Gastrocnemius medialis (tissue), 4 donors: ENCODE data around the gene ALDH4A1. TPM values are rescaled to one million over a fixed set of nuclear protein-coding genes. Genes with fewer than 3 reads are reported as not detected.

Experiments used
- ATAC-seq, 2 donors: fragments of 150-250 bp; one replicate each; pipeline ENCODE4 v1.9.1; 2016
- DNase-seq, 2 donors: peaks; one replicate each; pipeline ENCODE4 v3.0.0-alpha.2; 2019
- H3K27ac ChIP-seq, 4 donors: fragments of 200-600 bp; sonication (generic); 1 replicate in 1 of 4; 2 replicates in 3 of 4; pipeline ENCODE4 v1.5.1; 2016 to 2018; ENCODE audit warnings: mild to moderate bottlenecking in 2 of 4, moderate library complexity in 1 of 4
- H3K27me3 ChIP-seq, 3 donors: fragments of 200-600 bp; sonication (generic) in 2 of 3; 1 replicate in 1 of 3; 2 replicates in 2 of 3; pipeline versions ENCODE4 v1.5.1 to v1.6.0; 2016 to 2019; ENCODE audit warnings: mild to moderate bottlenecking in 1 of 3, moderate library complexity in 1 of 3
- H3K36me3 ChIP-seq, 2 donors: fragments of 200-600 bp; sonication (generic) in 1 of 2; one replicate each; pipeline ENCODE4 v1.5.1; 2017 to 2018
- H3K4me1 ChIP-seq, 2 donors: fragments of 200-600 bp; sonication (generic) in 1 of 2; one replicate each; pipeline ENCODE4 v1.5.1; 2016 to 2017; ENCODE audit warnings: mild to moderate bottlenecking in 2 of 2
- H3K4me3 ChIP-seq, 4 donors: fragments of 200-600 bp; sonication (generic) in 3 of 4; 1 replicate in 1 of 4; 2 replicates in 3 of 4; pipeline ENCODE4 v1.5.1; 2016 to 2019; ENCODE audit warnings: mild to moderate bottlenecking in 2 of 4
- H3K9me3 ChIP-seq, 3 donors: fragments of 200-600 bp; sonication (generic) in 2 of 3; 1 replicate in 1 of 3; 2 replicates in 2 of 3; pipeline ENCODE4 v1.5.1; 2016 to 2019
- CTCF ChIP-seq, 5 experiments: fragments of 450-650 bp in 3 of 5; fragments of 200-600 bp in 2 of 5; sonication (generic) in 2 of 5; IDR thresholded peaks in 4 of 5; conservative IDR thresholded peaks in 1 of 5; 1 replicate in 4 of 5; 2 replicates in 1 of 5; pipeline ENCODE4 v1.5.1; 2016 to 2019; ENCODE audit warnings: antibody characterized with exemption in 5 of 5, mild to moderate bottlenecking in 3 of 5, moderate library complexity in 3 of 5
- POLR2A ChIP-seq, 2 donors: fragments of 450-650 bp; IDR thresholded peaks; one replicate each; pipeline ENCODE4 v1.6.1; 2017; ENCODE audit warnings: antibody characterized with exemption in 2 of 2, mild to moderate bottlenecking in 2 of 2, moderate library complexity in 2 of 2
- in situ Hi-C, 4 donors: fragments of 200-750 bp; cut with MboI; loops; one replicate each; pipeline versions ENCODE4 v1.15.0 to v1.8.0; 2017; ENCODE audit warnings: low sequenced_read_pairs in 4 of 4
- intact Hi-C: fragments of 100-400 bp; cut with DNase I; formaldehyde crosslinking; loops from one replicate; pipeline ENCODE4 v1.15.1; 2023; ENCODE audit warnings: low total_unique reads
- total RNA-seq, 4 donors: library from RNA; depleted of rRNA; stranded (reverse); fragments of >200 nt; gene quantifications; one replicate each; pipeline versions ENCODE4 v1.1.0 to v1.2.3, GENCODE V29; 2016

The ALDH4A1 gene
- total RNA-seq, 4 donors from 2014 or later: 22.8 to 35.3 (median 31.4) TPM

- peaks cover 0 to 8% of the 10 kb centered on the region in 2 donors for H3K36me3 ChIP-seq
- H3K4me1 ChIP-seq: peaks cover 0 to 3% of the 10 kb centered on the region in 2 donors
- TF ChIP-seq CTCF (IDR thresholded peaks at IDR 0.05 in 4 of 5, conservative IDR thresholded peaks at IDR 0.05 in 1 of 5): no peak
- no peak for TF ChIP-seq POLR2A (IDR thresholded peaks at IDR 0.05)
- in situ Hi-C loops (no loop called here), intact Hi-C loops (no loop called here)
- no peak overlapping the region for H3K27ac ChIP-seq
- ATAC-seq: no peak
- H3K27me3 ChIP-seq: no peaks in the 10 kb centered on the region
- no peak for DNase-seq
- no peaks in the 10 kb centered on the region for H3K9me3 ChIP-seq
- H3K4me3 ChIP-seq: no peak overlapping the region
Measured at GRCh38 chr1:18869847-18870594, 32.3 kb downstream of the ALDH4A1 start.

- Histone ChIP-seq H3K9me3 (no peaks in the 10 kb centered on the region), H3K4me3 (no peak overlapping the region), H3K4me1 (no peaks in the 10 kb centered on the region), H3K27ac (no peak overlapping the region), H3K36me3 (peaks cover 0 to 8% of the 10 kb centered on the region in 2 donors), H3K27me3 (no peaks in the 10 kb centered on the region)
- TF ChIP-seq POLR2A (IDR thresholded peaks at IDR 0.05) (no peak), CTCF (IDR thresholded peaks at IDR 0.05 in 4 of 5, conservative IDR thresholded peaks at IDR 0.05 in 1 of 5) (no peak)
- in situ Hi-C loops (no loop called here), intact Hi-C loops (no loop called here)
- no peak for DNase-seq
- no peak for ATAC-seq
Measured at GRCh38 chr1:18868801-18869424, 33.4 kb downstream of the ALDH4A1 start.

GRCh38 chr1:18868354-18868753 is 34.0 kb downstream of the ALDH4A1 start:
- Histone ChIP-seq H3K4me1 (no peaks in the 10 kb centered on the region), H3K4me3 (no peak overlapping the region), H3K36me3 (peaks cover 0 to 8% of the 10 kb centered on the region in 2 donors), H3K27ac (no peak overlapping the region), H3K9me3 (no peaks in the 10 kb centered on the region), H3K27me3 (no peaks in the 10 kb centered on the region)
- intact Hi-C loops (no loop called here), in situ Hi-C loops (no loop called here)
- no peak for ATAC-seq
- DNase-seq: no peak
- no peak for TF ChIP-seq POLR2A (IDR thresholded peaks at IDR 0.05)
- no peak for TF ChIP-seq CTCF (IDR thresholded peaks at IDR 0.05 in 4 of 5, conservative IDR thresholded peaks at IDR 0.05 in 1 of 5)

- no peak for DNase-seq
- H3K27me3 ChIP-seq: no peaks in the 10 kb centered on the region
- no peaks in the 10 kb centered on the region for H3K4me1 ChIP-seq
- in situ Hi-C loops (no loop called here), intact Hi-C loops (no loop called here)
- H3K4me3 ChIP-seq: no peak overlapping the region
- no peak overlapping the region for H3K27ac ChIP-seq
- no peak for TF ChIP-seq CTCF (IDR thresholded peaks at IDR 0.05 in 4 of 5, conservative IDR thresholded peaks at IDR 0.05 in 1 of 5)
- no peak for TF ChIP-seq POLR2A (IDR thresholded peaks at IDR 0.05)
- H3K9me3 ChIP-seq: no peaks in the 10 kb centered on the region
- no peaks in the 10 kb centered on the region for H3K36me3 ChIP-seq
- no peak for ATAC-seq
Measured at GRCh38 chr1:18866846-18867245, 35.5 kb downstream of the ALDH4A1 start.
